Measurements from ENCODE around the gene OR10H5. TPM values are rescaled to one million over a fixed set of nuclear protein-coding genes. Genes with fewer than 3 reads are reported as not detected.

The OR10H5 gene
- total RNA-seq, 4 donors from 2014 or later = not detected

GRCh38 chr19:15812060-15812722, 24.7 kb downstream of the OR10H5 start:
- Histone ChIP-seq H3K27me3 (no peaks in the 10 kb centered on the region), H3K36me3 (no peaks in the 10 kb centered on the region), H3K9me3 (no peaks in the 10 kb centered on the region), H3K4me3 (no peak overlapping the region), H3K4me1 (no peaks in the 10 kb centered on the region), H3K27ac (no peak overlapping the region)
- intact Hi-C loops (cut with DNase I; ENCODE audit: low total_unique reads) = no loop called here
- TF ChIP-seq POLR2A (IDR thresholded peaks at IDR 0.05) (no peak), CTCF (IDR thresholded peaks at IDR 0.05) (no peak)
- DNase-seq = no peak

GRCh38 chr19:15813916-15814315, 26.5 kb downstream of the OR10H5 start:
- Histone ChIP-seq H3K27me3 (no peaks in the 10 kb centered on the region), H3K4me3 (no peak overlapping the region), H3K36me3 (no peaks in the 10 kb centered on the region), H3K27ac (no peak overlapping the region), H3K4me1 (no peaks in the 10 kb centered on the region), H3K9me3 (no peaks in the 10 kb centered on the region)
- no peak for DNase-seq
- TF ChIP-seq CTCF (IDR thresholded peaks at IDR 0.05) = no peak
- TF ChIP-seq POLR2A (IDR thresholded peaks at IDR 0.05) = no peak
- intact Hi-C loops (cut with DNase I; ENCODE audit: low total_unique reads) = no loop called here

- no peak for DNase-seq
- intact Hi-C loops (cut with DNase I; ENCODE audit: low total_unique reads) = no loop called here
- Histone ChIP-seq H3K27me3 (no peaks in the 10 kb centered on the region), H3K36me3 (no peaks in the 10 kb centered on the region), H3K4me3 (no peak within 1 kb of the TSS), H3K9me3 (no peaks in the 10 kb centered on the region), H3K4me1 (no peaks in the 10 kb centered on the region), H3K27ac (no peak within 1 kb of the TSS)
- no peak for TF ChIP-seq CTCF (IDR thresholded peaks at IDR 0.05)
- no peak for TF ChIP-seq POLR2A (IDR thresholded peaks at IDR 0.05)
Observed at GRCh38 chr19:15815306-15815705, 27.8 kb downstream of the OR10H5 start, which contains the start of gene OR10H1. TSS of gene OR10H1 (minus strand) at chr19:15815664. CDS start at chr19:15808037, 7,627 bp downstream.

- no peaks in the 10 kb centered on the region for H3K36me3 ChIP-seq
- H3K27me3 ChIP-seq = no peaks in the 10 kb centered on the region
- no peaks in the 10 kb centered on the region for H3K4me1 ChIP-seq
- no peak for DNase-seq
- no peak overlapping the region for H3K4me3 ChIP-seq
- H3K27ac ChIP-seq = no peak overlapping the region
- no peaks in the 10 kb centered on the region for H3K9me3 ChIP-seq
- TF ChIP-seq POLR2A (IDR thresholded peaks at IDR 0.05) (no peak), CTCF (IDR thresholded peaks at IDR 0.05) (no peak)
- intact Hi-C loops (cut with DNase I; ENCODE audit: low total_unique reads) = no loop called here
Observed at GRCh38 chr19:15820646-15821045, 33.2 kb downstream of the OR10H5 start.

GRCh38 chr19:15825753-15826152, 38.3 kb downstream of the OR10H5 start:
- Histone ChIP-seq H3K27ac (no peak overlapping the region), H3K9me3 (no peaks in the 10 kb centered on the region), H3K36me3 (no peaks in the 10 kb centered on the region), H3K27me3 (no peaks in the 10 kb centered on the region), H3K4me3 (no peak overlapping the region), H3K4me1 (no peaks in the 10 kb centered on the region)
- intact Hi-C loops (cut with DNase I; ENCODE audit: low total_unique reads) = no loop called here
- TF ChIP-seq POLR2A (IDR thresholded peaks at IDR 0.05) = no peak
- no peak for TF ChIP-seq CTCF (IDR thresholded peaks at IDR 0.05)
- no peak for DNase-seq

Measured in uterus (tissue), 4 donors.